SK-N-SH treated with all-trans-retinoic acid at 6 μM for 48 hours (cell line): Measurements from ENCODE around the gene SMARCD1.

Experiments used
- ARNTL ChIP-seq: fragments of 450-650 bp; formaldehyde crosslinking; IDR thresholded peaks from 2 replicates; pipeline ENCODE4 v1.5.0; 2020; ENCODE audit warnings: low read depth, mild to moderate bottlenecking, moderate library complexity, borderline replicate concordance
- BACH2 ChIP-seq: fragments of 250-450 bp; sonication (Bioruptor Pico); IDR thresholded peaks from 2 replicates; pipeline ENCODE4 v1.9.0; 2021; ENCODE audit warnings: mild to moderate bottlenecking, borderline replicate concordance
- CREB5 ChIP-seq: fragments of 250-450 bp; sonication (Bioruptor Pico); IDR thresholded peaks from 2 replicates; pipeline ENCODE4 v1.5.1; 2020; ENCODE audit warnings: low read depth, mild to moderate bottlenecking, moderate library complexity
- CSDC2 ChIP-seq: fragments of 250-450 bp; sonication (Bioruptor Pico); IDR thresholded peaks from 2 replicates; pipeline ENCODE4 v1.5.0; 2020; ENCODE audit warnings: mild to moderate bottlenecking, moderate library complexity
- OSR1 ChIP-seq: fragments of 250-450 bp; sonication (Bioruptor Pico); IDR thresholded peaks from 2 replicates; pipeline ENCODE4 v1.8.0; 2022; ENCODE audit warnings: moderate library complexity, mild to moderate bottlenecking, inconsistent platforms
- PATZ1 ChIP-seq: fragments of 250-450 bp; sonication (Bioruptor Pico); IDR thresholded peaks from 2 replicates; pipeline ENCODE4 v1.8.0; 2020; ENCODE audit warnings: mild to moderate bottlenecking, moderate library complexity, borderline replicate concordance
- RARB ChIP-seq: fragments of 250-450 bp; sonication (Bioruptor Pico); IDR thresholded peaks from 2 replicates; pipeline ENCODE4 v1.8.0; 2021; ENCODE audit warnings: mild to moderate bottlenecking, moderate library complexity
- TCF4 ChIP-seq: fragments of 250-450 bp; sonication (Bioruptor Pico); IDR thresholded peaks from 2 replicates; pipeline ENCODE4 v1.8.0; 2021; ENCODE audit warnings: mild to moderate bottlenecking, moderate library complexity, borderline replicate concordance
- TOX ChIP-seq: fragments of 250-450 bp; sonication (Bioruptor Pico); IDR thresholded peaks from 2 replicates; pipeline ENCODE4 v1.8.0; 2021; ENCODE audit warnings: mild to moderate bottlenecking, moderate library complexity, borderline replicate concordance
- TSHZ2 ChIP-seq: fragments of 250-450 bp; sonication (Bioruptor Pico); IDR thresholded peaks from 2 replicates; pipeline ENCODE4 v1.5.0; 2020; ENCODE audit warnings: mild to moderate bottlenecking, moderate library complexity
- ZFP30 ChIP-seq: fragments of 450-650 bp; formaldehyde crosslinking; IDR thresholded peaks from 2 replicates; pipeline ENCODE4 v1.5.0; 2022; ENCODE audit warnings: mild to moderate bottlenecking, moderate library complexity
- ZNF565 ChIP-seq: fragments of 450-650 bp; formaldehyde crosslinking; conservative IDR thresholded peaks from 2 replicates; pipeline ENCODE4 v1.5.0; 2020; ENCODE audit warnings: low read depth, mild to moderate bottlenecking, moderate library complexity
- ZNF70 ChIP-seq: fragments of 450-650 bp; formaldehyde crosslinking; IDR thresholded peaks from 2 replicates; pipeline ENCODE4 v1.5.0; 2020; ENCODE audit warnings: mild to moderate bottlenecking, moderate library complexity
- ZNF8 ChIP-seq: fragments of 450-650 bp; formaldehyde crosslinking; IDR thresholded peaks from 2 replicates; pipeline ENCODE4 v1.5.0; 2020; ENCODE audit warnings: mild to moderate bottlenecking, moderate library complexity

- TF ChIP-seq BACH2 (CRISPR knock-in tag) (no peak), CSDC2 (CRISPR knock-in tag) (no peak), ZNF8 (CRISPR knock-in tag) (no peak), TOX (CRISPR knock-in tag) (no peak), ZFP30 (CRISPR knock-in tag) (no peak), TSHZ2 (no peak), PATZ1 (CRISPR knock-in tag) (no peak), RARB (CRISPR knock-in tag) (no peak), TCF4 (CRISPR knock-in tag) (no peak), ZNF565 (CRISPR knock-in tag) (no peak), ARNTL (CRISPR knock-in tag) (no peak), CREB5 (CRISPR knock-in tag) (no peak), ZNF70 (CRISPR knock-in tag) (no peak), OSR1 (no peak)
Observed at GRCh38 chr12:50083301-50083700, 1.8 kb upstream of the SMARCD1 start.
